Urothelium cell line (cell line): ENCODE data around the gene MMP28.
A peak's percentile ranks its signal among the peaks of the same experiment; 100 is the strongest.

Experiments used
- DNase-seq: peaks from one replicate; pipeline ENCODE4 v3.0.0; 2011; ENCODE audit warnings: low spot score, mixed read lengths
- FAIRE-seq: peaks from 2 replicates; lab custom pipeline; 2011; peaks lifted over from hg19 to GRCh38; lab: Jason Lieb, UNC

Gene MMP28

GRCh38 chr17:35795007-35795870, at the start of gene MMP28:
TSS of gene MMP28 (minus strand) at chr17:35795641. CDS start at chr17:35795377, 264 bp downstream.
- DNase-seq (no peak), FAIRE-seq (no peak)

GRCh38 chr17:35844547-35844946, 49.1 kb upstream of the MMP28 start:
- no peak for FAIRE-seq
- no peak for DNase-seq

DNA sequence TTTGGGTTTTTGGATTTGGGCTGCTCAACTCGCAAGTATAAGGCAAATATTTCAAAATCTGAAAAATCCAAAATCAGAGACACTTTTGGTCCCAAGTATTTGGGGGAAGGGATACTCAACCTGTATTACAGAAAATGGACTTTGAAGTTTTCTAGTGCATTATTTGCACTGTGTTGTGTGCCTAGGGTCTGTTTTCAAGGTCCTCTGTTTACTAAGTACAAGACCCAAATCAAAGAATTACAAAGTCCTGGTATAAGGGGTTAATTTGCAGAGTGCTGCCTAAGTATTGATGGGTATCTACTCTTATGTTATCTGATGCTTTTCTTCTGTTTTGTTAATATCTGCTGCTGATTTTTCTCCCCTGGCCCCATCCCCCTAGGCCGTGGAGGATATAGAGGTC, 48.3 kb upstream of the MMP28 start:
- FAIRE-seq (no peak), DNase-seq (no peak)

DNA sequence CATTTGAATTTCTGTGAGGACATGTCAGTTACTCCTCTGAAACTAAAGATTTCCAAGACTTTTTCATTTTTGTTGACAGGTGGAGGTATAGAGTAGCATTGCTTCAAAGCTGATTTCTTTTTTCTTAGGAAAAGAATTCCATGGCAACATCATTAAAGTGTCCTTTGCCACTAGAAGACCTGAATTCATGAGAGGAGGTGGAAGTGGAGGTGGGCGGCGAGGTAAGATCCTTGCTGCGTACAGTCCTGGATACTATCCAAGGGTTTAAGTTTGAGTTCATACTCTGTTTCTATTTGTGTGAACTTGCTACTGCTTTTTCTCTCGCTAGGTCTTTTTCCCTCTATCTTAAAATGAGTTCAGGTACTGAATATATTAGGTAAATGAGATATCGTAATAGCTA, 46.8 kb upstream of the MMP28 start:
- FAIRE-seq, result no peak
- DNase-seq, result no peak

- DNase-seq (no peak), FAIRE-seq (no peak)
Observed at GRCh38 chr17:35841505-35841904, 46.1 kb upstream of the MMP28 start.

- FAIRE-seq (no peak), DNase-seq (no peak)
Observed at GRCh38 chr17:35841101-35841500, 45.7 kb upstream of the MMP28 start.

GRCh38 chr17:35825206-35825605, 29.8 kb upstream of the MMP28 start:
- DNase-seq (no peak), FAIRE-seq (no peak)

GRCh38 chr17:35821308-35821707, 25.9 kb upstream of the MMP28 start:
- FAIRE-seq (no peak), DNase-seq (no peak)

DNA sequence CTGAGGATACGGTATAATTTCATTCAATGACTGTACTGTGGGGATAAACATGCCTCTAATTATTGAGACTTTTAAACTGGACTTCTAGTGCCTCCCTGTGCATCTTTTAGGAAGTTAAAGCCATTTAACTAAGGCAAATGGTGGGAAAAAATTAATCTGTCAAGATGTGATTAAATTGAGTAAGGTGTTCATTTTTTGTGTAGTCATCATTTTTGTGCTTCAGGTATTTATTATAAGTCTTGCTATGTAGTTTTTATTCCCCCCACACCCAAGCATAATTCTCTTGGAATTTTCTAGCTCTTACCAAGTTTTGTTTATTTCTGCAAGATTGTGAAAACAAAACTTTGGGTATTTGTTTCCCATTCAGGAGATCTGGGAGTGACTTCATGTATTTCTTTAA, 24.0 kb upstream of the MMP28 start:
- FAIRE-seq, result no peak

DNA sequence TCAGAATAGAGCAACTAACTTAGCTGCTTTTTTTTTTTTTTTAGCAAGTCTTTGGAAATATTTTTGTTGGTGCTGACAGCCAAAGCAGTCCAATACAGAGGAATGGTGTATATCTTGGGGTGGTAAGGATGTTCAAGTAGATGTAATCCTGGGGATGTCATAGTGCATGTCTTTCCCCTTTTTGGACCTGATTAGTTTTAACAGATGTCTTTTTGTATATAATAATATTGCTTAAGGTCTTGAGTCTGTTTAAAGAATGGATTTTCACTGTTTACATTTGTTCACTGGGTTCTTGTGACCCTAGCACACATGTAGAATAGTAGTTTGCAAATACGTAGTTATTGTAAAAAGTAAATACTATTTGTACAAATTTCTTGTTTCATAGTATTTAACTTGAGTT, 21.8 kb upstream of the MMP28 start:
- FAIRE-seq (no peak), DNase-seq (no peak)

More for the DNA sequence above, 24.0 kb upstream of the MMP28 start:
- no peak for DNase-seq

DNA sequence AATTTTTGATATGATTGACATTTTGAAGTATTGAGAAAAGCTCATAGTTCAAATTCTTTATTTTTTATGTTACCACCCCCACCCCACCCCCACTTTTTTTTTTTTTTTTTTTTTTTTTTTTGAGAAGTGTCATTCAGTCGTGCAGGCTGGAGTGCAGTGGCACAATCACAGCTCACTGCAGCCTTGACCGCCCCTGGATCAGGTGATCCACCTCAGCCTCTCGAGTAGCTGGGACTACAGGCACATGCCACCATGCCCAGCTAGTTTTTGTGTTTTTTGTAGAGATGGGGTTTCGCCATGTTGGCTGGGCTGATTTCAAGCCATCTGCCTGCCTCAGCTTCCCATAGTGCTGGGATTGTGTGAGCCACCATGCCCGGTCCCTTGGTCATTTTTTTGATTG, 21.3 kb upstream of the MMP28 start:
- FAIRE-seq (no peak), DNase-seq (no peak)

- no peak for DNase-seq
- FAIRE-seq, result no peak
Observed at GRCh38 chr17:35812456-35812855, 17.0 kb upstream of the MMP28 start.

DNA sequence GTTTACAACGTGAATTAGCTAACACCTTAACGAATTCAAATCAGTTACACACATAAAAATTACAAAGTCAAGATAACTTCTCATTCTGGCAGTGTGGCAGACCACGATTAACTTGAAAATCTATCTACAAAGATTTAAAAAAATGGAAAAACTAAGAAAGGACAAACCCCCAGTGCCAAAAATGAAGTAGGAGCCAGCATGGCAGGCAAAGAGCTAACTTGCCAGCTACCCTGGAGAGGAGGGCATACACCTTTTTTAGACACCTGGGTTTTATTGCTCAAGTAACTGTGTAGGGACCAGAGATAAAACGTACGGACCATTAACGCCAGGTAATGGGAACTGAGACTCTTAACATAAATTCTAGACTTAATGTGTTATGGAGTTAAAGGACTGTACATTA, 16.3 kb upstream of the MMP28 start:
- DNase-seq, result no peak
- FAIRE-seq, result no peak

- DNase-seq (no peak), FAIRE-seq (no peak)
Observed at GRCh38 chr17:35809855-35810461, 14.5 kb upstream of the MMP28 start.

GRCh38 chr17:35808962-35809854, 13.8 kb upstream of the MMP28 start, which contains the start of gene TAF15:
TSS of gene TAF15 (plus strand) at chr17:35809484. CDS start at chr17:35809570, 86 bp downstream.
- FAIRE-seq (no peak), DNase-seq (peak; percentile 98)

DNA sequence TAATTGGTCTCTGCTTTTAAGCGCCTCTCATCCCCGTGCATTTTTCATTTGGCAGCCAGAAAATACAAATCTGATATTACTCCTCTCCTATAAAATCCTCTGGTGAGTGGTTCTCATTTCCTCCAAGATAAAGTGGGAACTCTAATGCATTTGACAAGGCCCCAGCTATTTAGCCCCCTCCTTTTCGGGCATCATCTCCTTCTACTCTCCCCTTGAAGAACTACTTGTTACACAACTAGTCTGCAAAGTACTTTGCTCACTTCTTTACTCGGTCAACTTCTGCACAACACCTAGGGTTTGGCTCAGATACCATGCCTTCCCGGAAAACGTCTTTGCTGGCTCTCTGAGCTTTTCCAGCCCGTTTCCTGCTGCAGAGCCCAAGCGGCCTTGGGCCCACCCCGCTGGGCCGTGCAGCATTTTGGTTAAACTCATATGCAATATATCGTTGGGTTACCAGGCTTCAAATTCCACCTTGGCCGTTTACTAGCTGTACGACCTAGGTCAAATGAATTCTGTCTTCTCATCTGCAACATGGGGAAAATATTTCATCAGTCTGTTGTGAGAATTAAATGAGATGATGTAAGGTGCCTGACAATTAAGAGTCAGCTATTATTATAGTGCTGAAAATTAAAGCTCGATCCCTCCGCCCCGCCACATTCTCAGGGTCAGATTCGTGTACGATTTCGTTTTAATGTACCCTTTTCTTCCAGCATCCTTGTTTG, 13.0 kb upstream of the MMP28 start:
- no peak for FAIRE-seq
- DNase-seq, result no peak

- no peak for DNase-seq
Observed at GRCh38 chr17:35807371-35808144, 12.1 kb upstream of the MMP28 start.

DNA sequence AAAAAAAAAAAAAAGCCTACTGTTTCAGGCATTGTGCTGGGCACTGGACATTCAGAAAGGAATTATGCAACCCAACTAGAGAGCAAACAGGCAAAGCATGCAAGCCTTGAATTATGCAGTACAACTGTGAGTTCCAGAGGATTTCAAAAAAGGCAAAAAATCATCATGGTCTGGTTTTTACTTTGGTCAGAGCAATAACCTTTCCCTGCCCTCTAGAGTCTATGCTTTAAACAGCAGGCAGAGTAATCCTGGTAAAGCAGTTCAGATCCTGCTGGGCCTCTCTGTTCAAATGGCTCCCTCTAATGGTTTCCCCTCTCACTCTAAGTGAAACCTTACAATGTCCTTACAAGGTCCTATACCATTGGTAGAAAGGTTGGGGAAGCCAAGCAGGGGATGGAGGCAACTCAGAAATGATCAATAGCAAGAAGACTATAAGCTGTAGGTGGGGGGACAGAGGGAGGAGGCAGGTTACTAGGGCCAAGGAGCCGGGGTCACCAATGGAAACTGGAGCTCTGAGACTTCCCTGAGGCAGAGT, 9.3 kb upstream of the MMP28 start:
- DNase-seq (peak; percentile 86), FAIRE-seq (no peak)

More at GRCh38 chr17:35807371-35808144, 12.1 kb upstream of the MMP28 start:
- no peak for FAIRE-seq

DNA sequence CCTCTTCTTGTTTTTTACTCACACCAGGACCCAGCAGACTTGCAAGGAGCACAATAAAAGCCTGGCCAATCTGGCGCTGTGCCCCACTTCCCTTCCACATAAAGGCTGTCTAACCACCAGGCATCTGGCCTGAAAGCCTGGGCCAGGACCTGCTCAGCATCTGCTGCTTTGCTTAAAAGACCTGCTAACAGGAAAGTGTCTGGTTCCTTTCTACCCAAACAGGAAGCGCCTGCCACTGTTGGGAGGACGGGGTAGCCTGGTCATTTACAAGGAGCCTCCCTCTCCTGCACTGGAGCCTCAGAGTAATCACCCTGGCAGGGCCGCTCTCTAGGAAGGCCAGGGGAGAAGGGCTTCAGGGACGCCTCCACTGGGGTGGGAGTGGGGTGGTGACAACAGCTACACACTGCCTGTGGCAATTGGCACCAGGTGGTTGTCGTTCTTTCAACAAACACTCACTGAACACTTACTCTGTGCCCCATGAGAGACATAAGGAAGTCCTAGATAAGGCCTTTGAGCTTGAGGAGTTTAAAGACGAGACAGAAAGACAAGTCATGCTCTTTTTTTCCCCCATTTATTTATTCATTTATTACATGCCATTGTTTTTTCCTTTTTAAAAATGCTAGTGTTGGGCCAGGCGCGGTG, 6.3 kb upstream of the MMP28 start:
- no peak for DNase-seq
- no peak for FAIRE-seq
